Mammary epithelial cell (primary cell): ENCODE measurements around the gene TLE5.

Source experiments
- CTCF ChIP-seq, 2 donors: IDR thresholded peaks in 1 of 2; conservative IDR thresholded peaks in 1 of 2; 2 replicates each; pipeline ENCODE4 v1.5.1; 2011 to 2012; ENCODE audit warnings: inconsistent platforms in 2 of 2, low read length in 2 of 2, mild to moderate bottlenecking in 2 of 2, control low read depth in 1 of 2, low read depth in 1 of 2; ENCODE audit not compliant: insufficient read depth in 1 of 2; ENCODE audit errors: extremely low read depth in 1 of 2
- EZH2 ChIP-seq: IDR thresholded peaks from 2 replicates; pipeline ENCODE4 v1.6.1; 2012; ENCODE audit warnings: low read length, inconsistent platforms, borderline replicate concordance

DNA sequence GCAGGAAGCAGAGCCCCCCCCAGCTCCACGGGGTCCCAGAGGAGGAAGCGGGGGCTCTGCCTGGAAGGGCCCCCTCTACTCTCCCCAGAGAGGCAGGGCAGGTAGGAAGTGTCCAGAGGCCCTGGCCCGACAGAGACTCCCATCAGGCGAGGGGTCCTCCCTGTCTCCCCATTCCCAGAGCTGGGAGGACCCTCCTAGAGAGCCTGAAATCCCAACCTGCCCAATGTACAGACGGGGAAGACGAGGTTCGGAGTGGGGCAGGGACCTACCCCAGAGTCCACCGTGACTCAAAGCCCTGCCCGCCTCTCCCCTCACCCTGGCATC is 34.4 kb downstream of the TLE5 start:
- TF ChIP-seq CTCF (conservative IDR thresholded peaks at IDR 0.05 in 1 of 2, IDR thresholded peaks at IDR 0.05 in 1 of 2; ENCODE audit: extremely low read depth in 1 of 2, insufficient read depth in 1 of 2, low read depth in 1 of 2, low read length in 2 of 2) (no peak), EZH2 (no peak)
